Sigmoid colon (tissue), 7 donors: ENCODE data around the gene FUT6. TPM values are rescaled to one million over a fixed set of nuclear protein-coding genes. Genes with fewer than 3 reads are reported as not detected.

Experiments used
- DNase-seq: peaks from one replicate; pipeline ENCODE4 v3.0.0-alpha.2; 2019
- H3K27ac ChIP-seq, 4 donors: fragments of 200-600 bp; sonication (generic); one replicate each; pipeline ENCODE4 v1.5.1; 2016 to 2019; ENCODE audit warnings: mild to moderate bottlenecking in 1 of 4
- H3K27me3 ChIP-seq, 3 donors: fragments of 200-600 bp; sonication (generic); one replicate each; pipeline ENCODE4 v1.5.1; 2019; ENCODE audit warnings: mild to moderate bottlenecking in 1 of 3
- H3K36me3 ChIP-seq, 4 donors: fragments of 200-600 bp; sonication (generic); one replicate each; pipeline ENCODE4 v1.5.1; 2016 to 2019
- H3K4me1 ChIP-seq, 4 donors: fragments of 200-600 bp; sonication (generic); one replicate each; pipeline ENCODE4 v1.5.1; 2017 to 2019
- H3K4me3 ChIP-seq, 4 donors: fragments of 200-600 bp; sonication (generic); one replicate each; pipeline ENCODE4 v1.5.1; 2017 to 2019; ENCODE audit warnings: mild to moderate bottlenecking in 2 of 4, moderate library complexity in 1 of 4
- H3K9me3 ChIP-seq, 4 donors: fragments of 200-600 bp in 3 of 4; sonication (generic) in 3 of 4; one replicate each; pipeline versions ENCODE4 v1.5.1 to v1.6.1; 2013 to 2019
- CTCF ChIP-seq, 4 experiments: fragments of 450-650 bp in 3 of 4; fragments of 200-600 bp in 1 of 4; IDR thresholded peaks; one replicate each; pipeline ENCODE4 v1.5.1; 2016 to 2019; ENCODE audit warnings: antibody characterized with exemption in 4 of 4, mild to moderate bottlenecking in 3 of 4, moderate library complexity in 2 of 4
- EP300 ChIP-seq, 4 donors: sonication (generic); formaldehyde crosslinking; IDR thresholded peaks; one replicate each; pipeline ENCODE4 v1.6.1; 2017; ENCODE audit warnings: antibody characterized with exemption in 4 of 4
- POLR2A ChIP-seq, 2 donors: fragments of 450-650 bp; IDR thresholded peaks; one replicate each; pipeline ENCODE4 v1.6.1; 2016; ENCODE audit warnings: antibody characterized with exemption in 2 of 2, mild to moderate bottlenecking in 2 of 2, moderate library complexity in 2 of 2
- POLR2AphosphoS5 ChIP-seq, 4 donors: sonication (generic); formaldehyde crosslinking; IDR thresholded peaks; one replicate each; pipeline ENCODE4 v1.6.1; 2017; ENCODE audit warnings: antibody characterized with exemption in 4 of 4
- WGBS, 2 donors: extraction: QIAGEN DNeasy Blood & Tissue Kit; methylation state at CpG; one replicate each; pipeline ENCODE4 v1.1.7; 2013; 5-methylcytosine and 5-hydroxymethylcytosine counted together
- intact Hi-C: fragments of 100-400 bp; cut with DNase I; formaldehyde crosslinking; loops from one replicate; pipeline ENCODE4 v1.15.1; 2023
- polyA plus RNA-seq, 3 donors: library from polyadenylated mRNA; stranded (reverse); fragments of 200-250 nt; gene quantifications; one replicate each; pipeline ENCODE4 v1.2.3, GENCODE V29; 2013
- total RNA-seq, 4 donors: library from RNA; depleted of rRNA; stranded (reverse); fragments of >200 nt; gene quantifications; one replicate each; pipeline ENCODE4 v1.1.0, GENCODE V29; 2016
- donor health status: healthy with polysubstance abuse.
- donor health status: Bipolar disorder and iron deficiency.
- donor health status: healthy.

Gene FUT6
- total and polyA plus RNA-seq, 7 donors, result 14.8 to 61.1 (median 21.0) TPM; not detected in 4

- no peak overlapping the region for H3K4me3 ChIP-seq
- no peak overlapping the region for H3K27ac ChIP-seq
- no peaks in the 10 kb centered on the region for H3K36me3 ChIP-seq
- WGBS, 2 donors, result 76 to 84% methylated on average over 17 of the region's 17 CpGs
- H3K9me3 ChIP-seq, result no peaks in the 10 kb centered on the region
- no peak for DNase-seq
- intact Hi-C loops, result loop anchor here (5.0 to 10.0 kb wide), 2 partner anchors 167 to 324 kb away; no protein-coding TSS in a partner anchor
- H3K4me1 ChIP-seq, result peaks cover 0 to 23% (median 18%) of the 10 kb centered on the region in 4 donors
- TF ChIP-seq POLR2AphosphoS5 (IDR thresholded peaks at IDR 0.05) (no peak), CTCF (IDR thresholded peaks at IDR 0.05) (no peak), EP300 (IDR thresholded peaks at IDR 0.05) (no peak), POLR2A (IDR thresholded peaks at IDR 0.05) (no peak)
- peaks cover 0 to 29% (median 18%) of the 10 kb centered on the region in 3 donors for H3K27me3 ChIP-seq
These were observed 38.9 kb downstream of the FUT6 start for GRCh38 chr19:5800361-5801270.

GRCh38 chr19:5799247-5800241 lies 40.0 kb downstream of the FUT6 start:
- Histone ChIP-seq H3K27me3 (peaks cover 0 to 27% (median 17%) of the 10 kb centered on the region in 3 donors), H3K36me3 (no peaks in the 10 kb centered on the region), H3K9me3 (no peaks in the 10 kb centered on the region), H3K4me1 (peaks cover 0 to 17% (median 14%) of the 10 kb centered on the region in 4 donors), H3K27ac (no peak overlapping the region), H3K4me3 (no peak overlapping the region)
- TF ChIP-seq POLR2AphosphoS5 (IDR thresholded peaks at IDR 0.05) (no peak), EP300 (IDR thresholded peaks at IDR 0.05) (no peak), POLR2A (IDR thresholded peaks at IDR 0.05) (no peak), CTCF (IDR thresholded peaks at IDR 0.05) (no peak)
- DNase-seq, result no peak
- WGBS, 2 donors, result 41 to 60% methylated on average over 37 of the region's 37 CpGs
- intact Hi-C loops, result loop anchor here (5.0 to 10.0 kb wide), 2 partner anchors 168 to 325 kb away; no protein-coding TSS in a partner anchor

DNA sequence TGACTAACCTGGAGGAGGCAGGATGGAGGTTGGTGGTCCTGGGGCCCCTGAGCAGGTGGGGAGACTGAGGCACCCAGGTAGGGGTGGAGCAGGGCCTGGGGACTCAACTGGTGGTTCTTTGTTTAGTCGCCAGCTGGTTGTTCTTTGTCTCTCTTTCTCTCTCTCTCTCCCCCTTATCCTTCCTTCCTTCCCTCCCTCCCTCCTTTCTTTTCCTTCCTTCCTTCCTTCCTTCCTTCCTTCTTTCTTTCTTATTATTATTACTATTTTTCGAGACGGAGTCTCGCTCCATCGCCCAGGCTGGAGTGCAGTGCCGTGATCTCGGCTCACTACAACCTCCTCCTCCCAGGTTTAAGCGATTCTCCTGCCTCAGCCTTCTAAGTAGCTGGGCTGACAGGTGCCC lies 41.3 kb downstream of the FUT6 start:
- Histone ChIP-seq H3K4me1 (peaks cover 0 to 6% (median 2%) of the 10 kb centered on the region in 4 donors), H3K36me3 (no peaks in the 10 kb centered on the region), H3K27ac (no peak overlapping the region), H3K9me3 (no peaks in the 10 kb centered on the region), H3K27me3 (peaks cover 0 to 14% (median 8%) of the 10 kb centered on the region in 3 donors), H3K4me3 (no peak overlapping the region)
- WGBS, 2 donors, result 86 to 90% methylated on average over 8 of the region's 8 CpGs
- intact Hi-C loops, result no loop called here
- DNase-seq, result no peak
- TF ChIP-seq EP300 (IDR thresholded peaks at IDR 0.05) (no peak), CTCF (IDR thresholded peaks at IDR 0.05) (no peak), POLR2A (IDR thresholded peaks at IDR 0.05) (no peak), POLR2AphosphoS5 (IDR thresholded peaks at IDR 0.05) (no peak)

- H3K9me3 ChIP-seq, result no peaks in the 10 kb centered on the region
- intact Hi-C loops, result no loop called here
- H3K27me3 ChIP-seq, result no peaks in the 10 kb centered on the region
- no peak overlapping the region for H3K4me3 ChIP-seq
- H3K4me1 ChIP-seq, result peaks cover 0 to under 1% (median under 1%) of the 10 kb centered on the region in 4 donors
- TF ChIP-seq POLR2AphosphoS5 (IDR thresholded peaks at IDR 0.05) (no peak), CTCF (IDR thresholded peaks at IDR 0.05) (no peak), EP300 (IDR thresholded peaks at IDR 0.05) (no peak), POLR2A (IDR thresholded peaks at IDR 0.05) (no peak)
- WGBS, 2 donors, result 94 to 96% methylated on average over 7 of the region's 7 CpGs
- H3K36me3 ChIP-seq, result no peaks in the 10 kb centered on the region
- H3K27ac ChIP-seq, result no peak overlapping the region
- no peak for DNase-seq
These were observed 44.1 kb downstream of the FUT6 start for GRCh38 chr19:5795382-5795919.
